Mononuclear cell (primary cell): ENCODE results near the gene HNRNPC. TPM values are rescaled to one million over a fixed set of nuclear protein-coding genes. Genes with fewer than 3 reads are reported as not detected.
"Not testable (repeated sequence)": the region's sequence is repeated elsewhere in the genome, so short reads cannot be mapped to it uniquely, and the experiment has no call there.

Experiments
- H3K27me3 ChIP-seq: 2 replicates; pipeline ENCODE4 v1.6.0; 2011; ENCODE audit warnings: low read length, control low read depth; ENCODE audit not compliant: insufficient read depth
- H3K4me1 ChIP-seq: 2 replicates; pipeline ENCODE4 v1.5.1; 2011; ENCODE audit warnings: mild to moderate bottlenecking, low read length, control low read depth; ENCODE audit not compliant: insufficient read depth
- H3K4me3 ChIP-seq: 2 replicates; pipeline ENCODE4 v1.5.1; 2011; ENCODE audit warnings: mild to moderate bottlenecking, low read length, moderate library complexity
- H3K9me3 ChIP-seq: 2 replicates; pipeline ENCODE4 v1.5.1; 2011; ENCODE audit warnings: low read depth, mild to moderate bottlenecking, control low read depth, low read length
- total RNA-seq: library from RNA; depleted of rRNA; stranded (reverse); fragments of >200 nt; gene quantifications from one replicate; pipeline ENCODE4 v1.2.3, GENCODE V29; 2012

The HNRNPC gene
- total RNA-seq, 1 donor, result 1,082 TPM

DNA sequence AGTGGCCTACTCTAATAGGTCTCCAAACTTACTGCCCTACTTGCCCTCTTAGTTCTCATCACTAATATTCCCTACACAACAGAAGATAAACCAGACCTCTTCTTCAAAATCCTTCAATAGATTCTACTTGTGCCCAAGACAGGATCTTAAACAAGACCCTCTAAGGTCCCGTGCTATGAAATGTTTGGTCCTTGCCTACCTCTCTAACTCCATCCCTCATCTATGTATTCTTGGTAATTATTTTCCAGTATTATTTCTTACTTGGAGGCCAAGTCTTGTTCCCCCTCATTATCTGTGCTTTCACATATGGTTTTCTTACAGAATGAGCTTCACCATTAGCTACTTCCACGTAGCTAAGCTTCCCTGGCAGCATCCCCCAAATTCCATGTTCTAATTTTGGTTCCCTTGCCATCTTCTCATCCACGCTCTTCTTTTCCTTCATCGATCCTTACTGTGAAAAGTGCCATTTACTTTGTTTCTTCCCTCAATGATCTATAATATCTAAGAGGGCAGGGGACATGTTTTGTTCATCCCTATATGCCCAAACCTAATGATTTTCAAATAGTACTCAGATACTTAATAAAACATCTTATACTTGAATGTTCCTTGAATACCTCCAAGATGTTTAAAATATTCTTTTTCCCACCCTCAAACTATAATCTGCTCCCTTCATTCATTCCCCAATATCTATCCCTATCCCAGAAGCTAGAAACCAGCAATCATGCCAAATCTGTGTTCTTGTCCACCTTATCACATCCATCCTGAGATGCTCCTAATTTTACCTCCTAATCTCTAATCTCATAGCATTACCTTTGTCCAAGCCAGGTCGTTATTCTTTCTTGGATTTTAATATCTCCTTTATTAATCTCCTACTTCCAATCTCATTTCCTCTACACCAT lies 10.1 kb downstream of the HNRNPC start:
- Histone ChIP-seq H3K27me3 (no peaks in the 10 kb centered on the region), H3K4me3 (no peak overlapping the region), H3K4me1 (peaks cover 69% of the 10 kb centered on the region), H3K9me3 (no peaks in the 10 kb centered on the region)

DNA sequence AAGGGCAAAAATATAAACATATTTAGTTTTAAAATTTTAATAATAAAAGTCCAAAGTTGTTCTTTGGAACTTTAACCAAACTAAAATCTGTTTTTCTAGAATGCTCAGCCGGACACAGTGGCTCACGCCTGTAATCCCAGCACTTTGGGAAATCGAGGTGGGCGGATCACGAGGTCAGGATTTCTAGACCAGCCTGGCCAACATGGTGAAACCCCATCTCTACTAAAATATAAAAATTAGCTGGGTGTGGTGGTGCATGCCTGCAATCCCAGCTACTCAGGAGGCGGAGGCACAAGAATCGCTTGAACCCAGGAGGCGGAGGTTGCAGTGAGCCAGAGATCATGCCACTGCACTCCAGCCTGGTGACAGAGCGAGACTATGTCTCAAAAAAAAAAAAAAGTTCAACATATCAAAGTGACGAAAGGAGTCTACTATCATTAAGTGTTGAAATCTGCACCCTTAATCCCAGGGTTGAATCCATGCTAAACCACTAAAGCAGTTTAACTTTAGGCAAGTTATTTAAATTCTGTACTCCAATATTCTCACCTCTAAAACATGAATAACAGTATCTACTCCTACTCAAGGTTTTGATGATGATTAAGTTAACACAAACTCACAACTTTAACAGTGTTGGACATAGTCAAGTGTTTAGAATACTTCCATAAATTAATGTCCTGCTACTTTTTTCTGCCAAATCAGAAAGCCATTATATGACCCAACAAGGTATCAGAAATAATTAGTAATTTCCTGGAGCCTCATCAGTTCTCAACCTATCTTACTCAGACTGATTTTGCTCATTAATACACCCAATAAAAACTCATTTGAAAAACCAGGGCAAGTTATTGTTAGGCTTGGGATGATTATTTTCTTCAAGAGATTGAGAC lies 11.0 kb downstream of the HNRNPC start:
- Histone ChIP-seq H3K4me1 (peaks cover 60% of the 10 kb centered on the region), H3K9me3 (no peaks in the 10 kb centered on the region), H3K4me3 (no peak overlapping the region), H3K27me3 (no peaks in the 10 kb centered on the region)

DNA sequence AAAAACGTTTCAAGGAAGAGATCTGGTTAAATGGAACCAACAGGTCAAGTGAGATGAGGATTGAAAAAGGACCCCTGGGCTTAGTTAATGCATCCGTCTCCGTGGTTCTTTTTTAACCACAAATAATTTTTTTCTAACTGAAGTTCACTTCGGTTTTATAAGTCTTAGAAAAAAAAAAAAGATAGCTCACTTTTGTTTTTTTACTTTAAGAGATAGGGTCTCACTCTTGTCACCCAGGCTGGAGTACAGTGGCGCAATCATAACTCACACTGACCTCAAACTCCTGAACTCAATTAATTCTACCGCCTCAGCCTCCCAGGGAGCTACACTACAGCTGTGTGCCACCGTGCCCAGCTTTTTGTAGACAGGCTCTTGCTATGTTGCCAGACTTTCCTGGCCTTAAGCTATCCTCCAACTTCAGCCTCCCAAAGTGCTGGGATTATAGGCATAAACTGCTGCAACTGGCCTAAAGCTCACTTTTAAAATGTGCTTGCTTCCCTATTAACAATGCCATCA lies 11.8 kb downstream of the HNRNPC start:
- Histone ChIP-seq H3K9me3 (no peaks in the 10 kb centered on the region), H3K27me3 (no peaks in the 10 kb centered on the region), H3K4me3 (no peak overlapping the region), H3K4me1 (peaks cover 52% of the 10 kb centered on the region)

DNA sequence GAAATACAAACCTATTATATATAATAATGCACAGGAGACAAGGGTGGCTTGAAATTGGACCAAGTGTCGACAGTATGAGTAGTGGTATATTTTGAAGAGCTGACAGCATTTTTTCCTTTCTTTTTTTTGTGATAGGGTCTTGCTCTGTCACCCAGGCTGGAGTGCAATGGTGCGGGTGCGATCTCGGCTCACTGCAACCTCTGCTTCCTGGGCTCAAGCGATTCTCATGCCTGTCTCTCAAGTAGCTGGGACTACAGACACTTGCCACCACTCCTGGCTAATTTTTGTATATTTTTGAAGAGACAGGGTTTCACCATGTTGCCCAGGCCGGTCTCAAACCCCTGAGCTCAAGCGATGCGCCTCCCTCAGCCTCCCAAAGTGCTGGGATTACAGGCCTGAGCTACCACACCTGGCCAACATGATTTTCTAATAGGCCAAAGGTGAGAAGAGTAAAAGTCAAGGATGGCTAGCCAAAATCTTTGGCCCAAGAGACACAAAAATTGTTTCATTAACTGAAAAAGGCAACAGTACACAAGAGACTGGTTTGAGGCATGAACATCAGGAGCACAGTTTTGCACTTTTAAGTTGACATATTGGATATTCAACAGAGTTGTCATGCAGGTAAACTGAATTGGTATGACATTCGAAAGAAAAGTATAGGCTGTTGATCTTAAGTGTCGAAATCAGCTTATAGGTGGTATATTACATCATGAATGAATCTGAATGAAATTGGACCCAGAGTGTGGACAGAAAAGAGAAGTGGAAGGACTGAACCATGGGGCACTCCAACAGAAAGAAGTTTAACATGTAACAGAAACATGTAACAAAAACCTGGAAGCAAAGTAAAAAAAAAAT lies 12.5 kb downstream of the HNRNPC start:
- Histone ChIP-seq H3K4me3 (no peak overlapping the region), H3K4me1 (peaks cover 54% of the 10 kb centered on the region), H3K27me3 (no peaks in the 10 kb centered on the region), H3K9me3 (no peaks in the 10 kb centered on the region)

DNA sequence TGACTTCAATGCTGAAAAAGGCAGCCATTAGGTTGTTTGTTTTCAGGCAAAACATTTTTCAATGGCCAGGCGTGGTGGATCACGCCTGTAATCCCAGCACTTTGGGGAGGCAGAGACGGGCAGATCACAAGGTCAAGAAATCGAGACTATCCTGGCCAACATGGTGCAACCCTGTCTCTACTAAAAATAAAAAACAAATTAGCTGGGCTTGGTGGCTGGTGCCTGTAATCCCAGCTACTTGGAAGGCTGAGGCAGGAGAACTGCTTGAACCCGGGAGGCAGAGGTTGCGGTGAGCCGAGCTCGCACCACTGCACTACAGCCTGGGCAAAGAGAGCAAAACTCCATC lies 13.2 kb downstream of the HNRNPC start:
- not testable (repeated sequence) for H3K4me3 ChIP-seq, H3K9me3 ChIP-seq, H3K27me3 ChIP-seq
- peaks cover 50% of the 10 kb centered on the region for H3K4me1 ChIP-seq

DNA sequence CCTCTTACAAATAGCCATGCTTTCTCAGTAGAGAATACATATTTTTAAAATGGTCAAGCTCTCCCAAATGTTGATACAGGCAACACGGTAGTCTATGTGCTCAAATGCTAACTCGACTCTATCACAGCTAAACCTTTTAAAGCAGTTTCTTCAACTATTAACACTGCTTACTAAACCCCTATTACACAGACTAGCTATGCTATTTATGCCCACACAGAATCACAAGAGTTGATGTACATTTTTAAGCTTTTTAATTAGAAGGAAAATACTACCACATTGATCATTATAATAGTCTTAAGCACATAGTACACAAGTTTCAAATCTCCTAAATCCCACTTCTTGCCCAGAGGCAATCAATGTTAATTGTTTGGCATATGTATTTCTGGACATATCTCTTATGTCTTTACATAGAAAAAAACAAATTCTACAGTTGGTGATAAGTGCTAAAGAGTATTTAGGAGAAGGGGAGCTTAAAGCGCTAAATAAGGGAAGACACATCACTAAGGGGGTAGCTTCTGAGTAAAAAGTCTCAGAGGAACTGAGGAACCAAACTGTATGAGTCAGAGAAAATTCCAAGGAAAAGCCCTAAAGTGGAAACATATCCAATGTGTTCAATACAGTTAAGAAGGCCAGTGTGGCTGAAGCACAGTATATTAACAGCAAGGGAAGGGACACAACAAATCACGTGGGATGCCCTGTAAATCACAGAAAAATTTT lies 13.7 kb downstream of the HNRNPC start:
- H3K27me3 ChIP-seq, result no peaks in the 10 kb centered on the region
- no peak overlapping the region for H3K4me3 ChIP-seq
- H3K9me3 ChIP-seq, result no peaks in the 10 kb centered on the region
- H3K4me1 ChIP-seq, result peaks cover 46% of the 10 kb centered on the region

DNA sequence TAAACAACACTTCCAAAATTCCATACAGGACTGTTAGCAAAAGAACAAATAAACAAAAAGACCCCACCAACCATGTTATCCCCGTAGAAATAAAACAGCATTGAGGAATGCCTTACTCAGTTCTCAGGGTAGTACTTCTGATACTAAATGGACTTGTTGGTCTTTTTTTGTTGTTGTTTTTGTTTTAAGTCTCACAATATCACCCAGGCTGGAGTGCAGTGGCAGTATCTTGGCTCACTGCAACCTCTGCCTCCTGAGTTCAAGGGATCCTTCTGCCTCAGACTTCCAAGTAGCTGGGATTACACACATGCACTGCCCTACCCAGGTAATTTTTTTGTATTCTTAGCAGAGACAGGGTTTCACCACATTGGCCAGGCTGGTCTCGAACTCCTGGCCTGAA lies 17.1 kb downstream of the HNRNPC start:
- Histone ChIP-seq H3K9me3 (no peaks in the 10 kb centered on the region), H3K4me3 (no peak overlapping the region), H3K27me3 (no peaks in the 10 kb centered on the region), H3K4me1 (peaks cover 30% of the 10 kb centered on the region)

DNA sequence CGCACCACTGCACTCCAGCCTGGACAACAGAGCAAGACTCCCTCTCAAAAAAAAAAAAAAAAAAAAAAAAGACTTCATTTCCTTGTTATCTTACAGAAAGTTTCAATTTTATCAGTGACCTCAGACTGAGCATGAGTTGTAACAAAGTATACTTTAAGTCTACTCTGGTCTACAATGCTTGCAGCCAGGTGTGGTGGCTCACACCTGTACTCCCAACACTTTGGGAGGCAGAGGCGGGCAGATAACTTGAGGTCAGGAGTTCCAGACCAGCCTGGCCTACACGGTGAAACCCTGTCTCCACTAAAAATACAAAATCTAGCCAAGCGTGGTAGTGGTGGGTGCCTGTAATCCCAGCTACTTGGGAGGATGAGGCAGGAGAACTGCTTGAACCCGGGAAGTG lies 18.0 kb downstream of the HNRNPC start:
- Histone ChIP-seq H3K4me3 (no peak overlapping the region), H3K4me1 (peaks cover 21% of the 10 kb centered on the region), H3K9me3 (no peaks in the 10 kb centered on the region), H3K27me3 (no peaks in the 10 kb centered on the region)

DNA sequence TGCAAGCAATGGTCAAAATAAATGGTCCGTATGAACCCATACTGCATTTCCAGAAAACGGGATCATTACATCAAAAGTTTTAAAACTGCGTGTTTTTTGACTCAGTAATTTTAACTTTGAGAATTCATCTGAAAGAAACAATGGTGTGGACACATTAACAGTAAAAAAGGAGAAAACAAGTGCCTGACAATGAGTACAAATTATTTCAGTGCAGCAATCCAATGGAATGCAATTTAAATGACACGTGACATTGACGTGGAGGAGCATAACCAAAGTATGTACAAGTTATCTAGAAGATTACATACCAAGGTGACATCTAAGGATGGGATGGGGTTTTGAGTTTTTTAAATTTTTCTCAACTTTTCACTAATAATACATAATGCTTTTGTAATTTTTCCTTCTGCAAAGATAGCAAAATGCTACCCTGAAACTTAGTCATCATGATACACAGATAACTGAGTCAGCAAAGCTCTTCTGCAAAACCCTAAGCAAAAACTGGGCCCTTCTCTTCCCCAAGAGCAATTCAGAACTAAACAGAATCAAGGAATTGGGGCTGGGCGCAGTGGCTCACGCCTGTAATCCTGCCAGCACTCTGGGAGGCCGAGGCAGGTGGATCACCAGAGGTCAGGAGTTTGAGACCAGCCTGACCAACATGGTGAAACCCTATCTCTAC lies 20.4 kb downstream of the HNRNPC start:
- no peaks in the 10 kb centered on the region for H3K9me3 ChIP-seq
- peaks cover 34% of the 10 kb centered on the region for H3K4me1 ChIP-seq
- no peaks in the 10 kb centered on the region for H3K27me3 ChIP-seq
- no peak overlapping the region for H3K4me3 ChIP-seq

DNA sequence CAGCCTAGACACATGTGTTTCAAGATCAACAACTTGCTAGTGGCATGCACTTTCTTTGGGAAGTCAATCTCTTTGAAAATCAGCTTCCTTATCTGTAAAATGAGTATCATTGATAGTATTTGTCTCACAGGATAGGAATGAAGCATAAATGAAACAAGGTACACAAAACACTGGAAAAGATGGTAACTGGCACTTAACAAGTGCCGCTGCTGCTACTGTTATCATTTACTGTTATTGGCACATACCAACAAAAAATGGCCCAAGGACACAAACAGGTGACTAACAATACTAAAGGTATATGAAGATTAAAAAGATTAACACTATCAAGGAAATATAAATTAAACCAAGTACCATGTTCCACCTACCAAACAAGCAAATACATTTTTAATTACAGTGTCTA lies 20.9 kb downstream of the HNRNPC start:
- H3K9me3 ChIP-seq, result no peaks in the 10 kb centered on the region
- H3K27me3 ChIP-seq, result no peaks in the 10 kb centered on the region
- H3K4me3 ChIP-seq, result no peak overlapping the region
- H3K4me1 ChIP-seq, result peaks cover 35% of the 10 kb centered on the region

DNA sequence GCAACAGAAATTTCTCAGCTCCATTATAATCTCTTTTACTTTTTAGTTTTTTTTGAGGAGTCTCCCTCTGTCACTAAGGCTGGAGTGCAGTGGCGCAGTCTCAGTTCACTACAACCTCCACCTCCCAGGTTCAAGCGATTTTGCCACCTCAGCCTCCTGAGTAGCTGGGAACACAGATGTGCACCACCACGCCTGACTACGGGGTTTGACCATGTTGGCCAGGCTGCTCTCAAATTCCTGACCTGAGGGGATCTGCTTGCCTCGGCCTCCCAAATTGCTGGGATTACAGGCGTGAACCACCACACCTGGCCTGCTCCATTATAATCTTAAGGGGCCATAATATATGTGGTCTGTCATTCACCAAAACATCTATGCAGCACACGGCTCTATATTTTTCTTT lies 23.4 kb downstream of the HNRNPC start:
- Histone ChIP-seq H3K4me1 (peaks cover 38% of the 10 kb centered on the region), H3K9me3 (no peaks in the 10 kb centered on the region), H3K4me3 (no peak overlapping the region), H3K27me3 (no peaks in the 10 kb centered on the region)

DNA sequence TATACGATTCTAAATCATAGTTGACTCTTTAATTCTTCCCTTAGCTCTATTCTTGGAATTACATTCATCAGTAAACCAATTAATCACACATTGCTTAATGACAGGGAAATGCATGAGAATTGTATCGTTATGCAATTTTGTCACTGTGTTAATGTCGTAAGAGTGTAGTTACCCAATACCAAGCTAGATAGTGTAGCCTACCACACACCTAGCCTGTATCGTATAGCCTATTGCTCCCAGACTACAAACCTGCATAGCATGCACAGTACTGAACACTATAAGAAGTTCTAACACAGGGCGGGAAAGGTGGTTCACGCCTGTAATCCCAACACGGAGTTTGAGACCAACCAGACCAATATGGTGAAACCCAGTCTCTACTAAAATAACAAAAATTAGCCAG lies 24.7 kb downstream of the HNRNPC start:
- peaks cover 44% of the 10 kb centered on the region for H3K4me1 ChIP-seq

DNA sequence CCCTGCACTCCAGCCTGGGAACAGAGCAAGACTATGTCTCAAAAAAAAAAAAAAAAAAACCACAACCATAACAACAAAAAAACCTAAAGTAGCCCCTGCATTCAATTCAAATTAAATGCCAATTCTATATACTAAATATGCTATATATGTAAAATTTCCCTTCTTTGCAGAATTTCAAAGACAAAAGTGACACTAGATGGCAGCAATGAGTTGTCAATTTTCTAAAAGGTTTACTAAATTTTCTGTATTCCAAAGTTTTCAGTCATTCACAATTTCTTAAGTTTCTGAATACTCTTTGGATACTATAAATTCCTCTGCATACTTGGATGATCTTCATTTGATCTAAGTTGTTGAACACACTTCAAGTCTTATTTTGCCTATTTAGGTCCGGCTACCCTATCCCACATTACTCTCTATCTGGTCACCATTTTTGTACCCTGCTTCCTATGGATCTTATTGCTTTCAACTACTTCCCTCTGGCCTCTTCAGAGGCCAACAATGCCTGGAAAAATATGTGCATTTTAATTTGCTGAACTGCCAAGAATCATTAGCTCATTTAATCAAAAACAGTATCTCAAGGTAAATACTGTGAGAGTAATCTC lies 27.9 kb downstream of the HNRNPC start:
- H3K4me3 ChIP-seq, result no peak overlapping the region
- H3K9me3 ChIP-seq, result no peaks in the 10 kb centered on the region
- no peaks in the 10 kb centered on the region for H3K27me3 ChIP-seq
- peaks cover 43% of the 10 kb centered on the region for H3K4me1 ChIP-seq

More for the DNA sequence above, 24.7 kb downstream of the HNRNPC start:
- H3K4me3 ChIP-seq, result no peak overlapping the region
- no peaks in the 10 kb centered on the region for H3K27me3 ChIP-seq
- H3K9me3 ChIP-seq, result no peaks in the 10 kb centered on the region
